Measurements from ENCODE around the gene KCNT1. TPM values are rescaled to one million over a fixed set of nuclear protein-coding genes. Genes with fewer than 3 reads are reported as not detected.

Gene KCNT1
- total RNA-seq, 1 experiment from 2014 or later, result not detected

- Histone ChIP-seq H3K4me2 (ENCODE audit: low read depth, low read length, poor library complexity, severe bottlenecking) (no peak overlapping the region), H3K4me3 (ENCODE audit: low read length) (no peak overlapping the region), H3K4me1 (ENCODE audit: low read length) (no peaks in the 10 kb centered on the region), H3K79me2 (ENCODE audit: low read length) (no peaks in the 10 kb centered on the region), H2AFZ (ENCODE audit: low read length) (no peak overlapping the region), H3K27ac (ENCODE audit: low read length) (no peak overlapping the region), H3K36me3 (ENCODE audit: insufficient read depth, low read length) (no peaks in the 10 kb centered on the region), H3K9ac (ENCODE audit: low read length) (no peak overlapping the region), H3K9me2 (replicated peaks; ENCODE audit: insufficient read depth, low read length) (no peaks in the 10 kb centered on the region), H3K9me3 (ENCODE audit: low read length) (no peaks in the 10 kb centered on the region), H3K27me3 (ENCODE audit: low read length) (no peaks in the 10 kb centered on the region), H4K20me1 (ENCODE audit: insufficient read depth, low read depth, low read length) (peaks cover 7% of the 10 kb centered on the region; the same call in 1 of the 2 replicates)
- no peak for DNase-seq
Measured at GRCh38 chr9:135802876-135803419, 101.0 kb downstream of the KCNT1 start.

DNA sequence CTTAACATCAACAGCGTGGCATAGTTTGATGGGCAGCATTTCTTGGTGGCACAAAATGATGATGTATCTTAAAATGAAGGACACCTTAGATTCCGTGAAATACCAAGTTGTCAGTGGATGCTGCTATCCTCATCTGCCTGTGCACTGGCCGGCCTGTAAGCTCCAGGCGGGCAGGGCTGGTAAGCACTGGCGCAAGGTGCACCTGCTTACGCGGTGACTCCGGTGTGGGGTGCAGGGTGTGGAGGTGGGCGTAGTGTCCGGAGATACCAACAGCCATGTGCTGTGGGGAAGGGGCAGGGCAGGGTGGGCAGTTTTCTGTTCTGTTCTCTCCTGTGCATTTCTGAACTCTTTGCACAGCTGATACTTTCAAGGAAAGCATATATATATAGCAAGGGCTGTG, 101.5 kb downstream of the KCNT1 start:
- no peaks in the 10 kb centered on the region for H3K9me2 ChIP-seq (replicated peaks; ENCODE audit: insufficient read depth, low read length)
- H3K79me2 ChIP-seq (ENCODE audit: low read length), result no peaks in the 10 kb centered on the region
- H3K4me2 ChIP-seq (ENCODE audit: low read depth, low read length, poor library complexity, severe bottlenecking), result no peak overlapping the region
- 0 out of 2 replicates have a peak, but pooled peaks cover 7% of the 10 kb centered on the region for H4K20me1 ChIP-seq (ENCODE audit: insufficient read depth, low read depth, low read length)
- no peaks in the 10 kb centered on the region for H3K9me3 ChIP-seq (ENCODE audit: low read length)
- H3K36me3 ChIP-seq (ENCODE audit: insufficient read depth, low read length), result no peaks in the 10 kb centered on the region
- H3K27ac ChIP-seq (ENCODE audit: low read length), result no peak overlapping the region
- H2AFZ ChIP-seq (ENCODE audit: low read length), result no peak overlapping the region
- no peak for DNase-seq
- no peaks in the 10 kb centered on the region for H3K27me3 ChIP-seq (ENCODE audit: low read length)
- H3K4me3 ChIP-seq (ENCODE audit: low read length), result no peak overlapping the region
- H3K9ac ChIP-seq (ENCODE audit: low read length), result no peak overlapping the region
- no peaks in the 10 kb centered on the region for H3K4me1 ChIP-seq (ENCODE audit: low read length)

- Histone ChIP-seq H3K79me2 (ENCODE audit: low read length) (no peaks in the 10 kb centered on the region), H2AFZ (ENCODE audit: low read length) (no peak overlapping the region), H3K9me3 (ENCODE audit: low read length) (no peaks in the 10 kb centered on the region), H3K9me2 (replicated peaks; ENCODE audit: insufficient read depth, low read length) (no peaks in the 10 kb centered on the region), H3K4me2 (ENCODE audit: low read depth, low read length, poor library complexity, severe bottlenecking) (no peak overlapping the region), H3K9ac (ENCODE audit: low read length) (no peak overlapping the region), H3K4me1 (ENCODE audit: low read length) (no peaks in the 10 kb centered on the region), H3K4me3 (ENCODE audit: low read length) (no peak overlapping the region), H3K27ac (ENCODE audit: low read length) (no peak overlapping the region), H3K27me3 (ENCODE audit: low read length) (no peaks in the 10 kb centered on the region), H4K20me1 (ENCODE audit: insufficient read depth, low read depth, low read length) (peaks cover 12% of the 10 kb centered on the region; the same call in 1 of the 2 replicates), H3K36me3 (ENCODE audit: insufficient read depth, low read length) (no peaks in the 10 kb centered on the region)
- DNase-seq, result peak; percentile 69
Measured at GRCh38 chr9:135804581-135805421, 102.8 kb downstream of the KCNT1 start.

DNA sequence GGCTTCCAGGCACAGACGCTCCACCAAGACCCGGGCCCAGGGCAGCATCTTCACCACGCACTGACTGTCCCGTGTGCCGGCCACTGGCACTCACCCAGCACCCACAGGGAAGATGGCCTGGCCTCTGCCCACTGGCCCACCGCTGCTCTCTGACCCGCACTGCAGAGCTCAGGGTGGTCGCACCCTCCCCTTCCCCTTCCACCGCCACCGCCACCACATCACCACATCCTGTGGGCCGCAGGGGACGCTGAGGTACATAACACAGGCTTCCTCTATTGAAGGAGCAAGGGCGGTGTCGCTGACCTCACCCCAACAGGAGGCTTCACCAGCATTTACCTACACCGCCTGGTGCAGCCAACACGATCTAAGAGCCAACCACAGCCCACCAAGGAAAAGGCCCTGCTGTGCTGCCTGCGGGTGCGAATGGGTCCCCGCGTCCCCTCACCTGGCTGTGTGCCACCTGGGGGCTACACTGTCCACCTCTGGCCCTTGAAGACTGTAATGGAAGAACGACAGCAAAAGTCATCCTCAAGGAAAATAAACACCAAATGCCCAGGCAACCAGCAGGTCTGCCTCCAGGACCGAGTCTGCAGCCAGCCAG, 103.5 kb downstream of the KCNT1 start:
- Histone ChIP-seq H3K9me2 (replicated peaks; ENCODE audit: insufficient read depth, low read length) (no peaks in the 10 kb centered on the region), H4K20me1 (ENCODE audit: insufficient read depth, low read depth, low read length) (peaks cover 14% of the 10 kb centered on the region; the same call in 1 of the 2 replicates), H3K79me2 (ENCODE audit: low read length) (no peaks in the 10 kb centered on the region), H3K27ac (ENCODE audit: low read length) (no peak overlapping the region), H3K27me3 (ENCODE audit: low read length) (no peaks in the 10 kb centered on the region), H3K9me3 (ENCODE audit: low read length) (no peaks in the 10 kb centered on the region), H3K4me3 (ENCODE audit: low read length) (no peak overlapping the region), H3K36me3 (ENCODE audit: insufficient read depth, low read length) (no peaks in the 10 kb centered on the region), H3K4me1 (ENCODE audit: low read length) (no peaks in the 10 kb centered on the region), H2AFZ (ENCODE audit: low read length) (no peak overlapping the region), H3K9ac (ENCODE audit: low read length) (no peak overlapping the region), H3K4me2 (ENCODE audit: low read depth, low read length, poor library complexity, severe bottlenecking) (no peak overlapping the region)
- DNase-seq, result no peak

DNA sequence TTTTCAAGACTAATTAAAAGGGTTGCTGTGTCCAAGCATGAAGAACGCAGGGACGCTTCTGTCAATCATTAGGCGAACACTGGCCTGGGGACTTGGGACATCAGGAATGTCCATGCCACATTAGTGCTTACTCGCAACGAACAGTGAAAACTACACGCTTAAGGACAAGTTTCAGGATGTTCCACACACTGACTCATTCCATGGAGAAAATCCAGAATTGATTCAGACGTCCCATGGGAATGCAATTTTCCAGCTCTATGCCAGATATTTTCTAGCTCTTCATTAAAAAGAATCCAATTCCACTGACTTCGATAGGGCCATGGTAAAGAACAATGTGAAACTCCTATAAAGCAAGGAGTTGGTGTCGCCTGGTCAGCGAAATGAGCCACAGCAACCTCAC, 107.2 kb downstream of the KCNT1 start:
- Histone ChIP-seq H3K79me2 (ENCODE audit: low read length) (no peaks in the 10 kb centered on the region), H3K9me3 (ENCODE audit: low read length) (no peaks in the 10 kb centered on the region), H3K36me3 (ENCODE audit: insufficient read depth, low read length) (0 out of 2 replicates have a peak, but pooled peaks cover 3% of the 10 kb centered on the region), H3K27ac (ENCODE audit: low read length) (no peak overlapping the region), H3K27me3 (ENCODE audit: low read length) (no peaks in the 10 kb centered on the region), H4K20me1 (ENCODE audit: insufficient read depth, low read depth, low read length) (peaks cover 11% of the 10 kb centered on the region; the same call in 1 of the 2 replicates), H3K4me3 (ENCODE audit: low read length) (no peak overlapping the region), H3K9ac (ENCODE audit: low read length) (no peak overlapping the region), H3K4me1 (ENCODE audit: low read length) (no peaks in the 10 kb centered on the region), H3K4me2 (ENCODE audit: low read depth, low read length, poor library complexity, severe bottlenecking) (no peak overlapping the region), H2AFZ (ENCODE audit: low read length) (no peak overlapping the region), H3K9me2 (replicated peaks; ENCODE audit: insufficient read depth, low read length) (no peaks in the 10 kb centered on the region)
- no peak for DNase-seq

DNA sequence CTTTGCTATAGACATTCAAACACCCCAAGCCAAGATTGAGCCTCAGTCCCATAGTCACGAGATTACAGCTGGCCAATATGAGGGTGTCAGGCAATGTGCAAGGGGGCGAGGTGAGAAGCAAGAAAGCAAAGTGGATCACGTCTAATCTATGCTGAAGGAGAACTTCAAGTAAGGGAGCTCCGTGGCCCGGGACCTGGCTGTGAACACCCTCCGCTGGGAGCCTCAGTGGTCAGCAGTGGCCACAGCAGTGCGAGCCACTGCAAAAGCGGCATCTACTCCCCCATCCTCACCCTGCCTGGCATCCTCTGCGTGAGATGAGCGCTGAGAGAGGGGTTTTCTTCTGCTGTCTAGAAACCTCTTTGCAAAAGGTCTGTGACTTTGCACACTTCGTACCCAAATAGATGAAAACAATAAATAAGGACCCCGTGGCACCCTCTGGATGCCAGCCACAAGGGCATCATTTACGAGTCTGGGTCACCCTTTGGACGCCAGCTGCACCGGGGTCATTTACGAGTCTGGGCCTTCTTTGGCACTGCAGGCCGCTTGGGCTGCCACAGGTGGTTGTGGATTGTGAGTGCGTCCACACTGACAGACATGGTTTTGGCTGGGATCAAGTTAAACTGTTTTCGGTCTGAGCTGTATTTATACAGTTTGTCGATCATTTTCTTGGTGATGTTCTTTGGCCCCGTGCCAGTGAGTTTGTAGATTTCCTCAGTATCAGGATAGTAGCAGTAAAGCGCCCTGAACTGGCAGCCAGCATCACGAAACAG, 109.0 kb downstream of the KCNT1 start:
- H4K20me1 ChIP-seq (ENCODE audit: insufficient read depth, low read depth, low read length), result peaks cover 7% of the 10 kb centered on the region; the same call in 1 of the 2 replicates
- no peaks in the 10 kb centered on the region for H3K4me1 ChIP-seq (ENCODE audit: low read length)
- no peak overlapping the region for H3K27ac ChIP-seq (ENCODE audit: low read length)
- H3K27me3 ChIP-seq (ENCODE audit: low read length), result no peaks in the 10 kb centered on the region
- H3K4me3 ChIP-seq (ENCODE audit: low read length), result no peak overlapping the region
- DNase-seq, result no peak
- H2AFZ ChIP-seq (ENCODE audit: low read length), result no peak overlapping the region
- H3K36me3 ChIP-seq (ENCODE audit: insufficient read depth, low read length), result 0 out of 2 replicates have a peak, but pooled peaks cover 3% of the 10 kb centered on the region
- no peaks in the 10 kb centered on the region for H3K79me2 ChIP-seq (ENCODE audit: low read length)
- H3K9me3 ChIP-seq (ENCODE audit: low read length), result no peaks in the 10 kb centered on the region
- no peak overlapping the region for H3K4me2 ChIP-seq (ENCODE audit: low read depth, low read length, poor library complexity, severe bottlenecking)
- H3K9ac ChIP-seq (ENCODE audit: low read length), result no peak overlapping the region
- H3K9me2 ChIP-seq (replicated peaks; ENCODE audit: insufficient read depth, low read length), result no peaks in the 10 kb centered on the region

DNA sequence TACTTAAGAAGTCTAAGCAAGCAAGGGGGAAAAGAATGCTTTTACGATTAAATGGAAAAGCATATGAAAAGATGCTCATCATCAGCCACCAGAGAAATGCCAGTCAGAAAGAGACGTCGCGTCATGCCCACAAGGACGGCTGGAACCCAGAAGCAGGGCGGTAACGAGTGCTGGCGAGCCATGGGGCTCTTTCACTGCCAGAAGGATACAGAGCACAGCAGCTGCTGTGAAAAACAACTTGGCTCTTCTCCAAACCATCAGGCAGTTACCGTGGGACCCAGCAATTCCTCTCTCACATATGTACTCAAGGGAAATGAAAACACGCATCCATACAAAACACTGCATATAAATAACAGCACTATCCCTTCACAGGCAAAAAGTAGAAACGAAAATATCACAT, 109.8 kb downstream of the KCNT1 start:
- Histone ChIP-seq H3K9me3 (ENCODE audit: low read length) (no peaks in the 10 kb centered on the region), H3K36me3 (ENCODE audit: insufficient read depth, low read length) (0 out of 2 replicates have a peak, but pooled peaks cover 3% of the 10 kb centered on the region), H3K9ac (ENCODE audit: low read length) (no peak overlapping the region), H3K4me1 (ENCODE audit: low read length) (no peaks in the 10 kb centered on the region), H4K20me1 (ENCODE audit: insufficient read depth, low read depth, low read length) (peaks cover 7% of the 10 kb centered on the region; the same call in 1 of the 2 replicates), H3K9me2 (replicated peaks; ENCODE audit: insufficient read depth, low read length) (no peaks in the 10 kb centered on the region), H2AFZ (ENCODE audit: low read length) (no peak overlapping the region), H3K4me2 (ENCODE audit: low read depth, low read length, poor library complexity, severe bottlenecking) (no peak overlapping the region), H3K4me3 (ENCODE audit: low read length) (no peak overlapping the region), H3K27me3 (ENCODE audit: low read length) (no peaks in the 10 kb centered on the region), H3K79me2 (ENCODE audit: low read length) (no peaks in the 10 kb centered on the region), H3K27ac (ENCODE audit: low read length) (no peak overlapping the region)
- no peak for DNase-seq

Measured in Karpas-422 (cell line).